HG03571 (cell line): ENCODE results near the gene HSPBAP1.
"Not testable (repeated sequence)": the region's sequence is repeated elsewhere in the genome, so short reads cannot be mapped to it uniquely, and the experiment has no call there.

ENCODE experiments used
- ATAC-seq: cut with Tn5 transposase; IDR thresholded peaks from one replicate; pipeline ENCODE4 v1.9.1; 2021; ENCODE audit not compliant: unreplicated experiment

HSPBAP1 gene

DNA sequence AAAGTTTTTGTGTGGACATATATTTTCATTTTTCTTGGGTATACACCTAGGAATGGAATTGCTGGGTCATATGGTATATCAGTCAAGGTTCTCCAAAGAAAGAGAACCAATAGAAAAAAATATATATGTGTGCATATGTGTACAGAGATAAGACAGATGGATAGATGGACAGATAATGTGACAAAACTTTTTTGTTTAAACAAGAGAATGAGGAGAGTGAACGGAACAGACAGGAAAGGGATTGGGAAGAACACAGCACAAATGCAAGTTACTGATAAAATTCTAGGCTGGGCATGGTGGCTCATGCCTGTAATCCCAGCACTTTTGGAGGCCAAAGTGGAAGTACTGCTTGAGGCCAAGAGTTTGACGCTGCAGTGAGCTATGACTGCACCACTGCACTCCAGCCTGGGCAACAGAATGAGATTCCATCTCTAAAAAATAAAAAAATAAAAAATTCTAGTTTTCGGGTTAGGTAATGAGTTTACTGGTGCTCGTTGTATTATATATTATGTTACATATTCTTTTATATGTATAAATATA is 50.0 kb downstream of the HSPBAP1 start:
- ATAC-seq = no peak

DNA sequence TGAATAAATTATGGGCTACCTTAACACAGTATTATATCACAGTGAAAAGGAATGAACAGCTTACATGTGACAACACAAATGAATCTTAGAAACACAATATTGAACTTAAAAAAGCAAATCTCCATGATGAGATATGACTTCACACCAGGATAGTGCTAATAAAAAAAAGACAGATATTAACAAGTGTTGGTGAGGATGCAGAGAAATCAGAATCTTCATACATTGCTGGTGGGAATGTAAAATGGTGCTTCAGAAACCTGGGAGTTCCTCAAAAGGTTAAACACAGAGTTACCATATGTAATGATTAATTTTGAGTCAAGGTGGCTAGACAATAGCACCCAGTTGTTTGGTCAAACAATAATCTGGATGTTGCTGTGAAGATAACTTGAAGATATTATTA is 51.4 kb downstream of the HSPBAP1 start:
- no peak for ATAC-seq

DNA sequence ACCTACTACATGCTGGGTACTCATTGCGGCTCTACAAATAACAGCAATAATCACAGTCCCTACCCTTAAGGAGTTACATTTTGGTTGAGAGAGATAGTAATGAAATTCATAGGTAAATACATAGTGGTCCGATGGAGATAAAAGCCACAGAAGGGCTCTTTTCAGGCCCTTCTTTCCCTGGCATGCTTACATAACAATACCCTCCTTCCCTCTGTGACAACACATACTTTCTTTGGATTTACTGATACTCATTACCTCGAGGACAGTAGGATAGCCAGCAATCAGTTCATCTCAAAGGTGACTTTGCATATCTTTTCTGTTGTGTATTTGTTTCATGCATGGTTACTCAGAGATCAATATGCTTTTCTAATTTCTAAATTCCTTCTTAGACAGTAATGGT is 54.5 kb downstream of the HSPBAP1 start:
- no peak for ATAC-seq

DNA sequence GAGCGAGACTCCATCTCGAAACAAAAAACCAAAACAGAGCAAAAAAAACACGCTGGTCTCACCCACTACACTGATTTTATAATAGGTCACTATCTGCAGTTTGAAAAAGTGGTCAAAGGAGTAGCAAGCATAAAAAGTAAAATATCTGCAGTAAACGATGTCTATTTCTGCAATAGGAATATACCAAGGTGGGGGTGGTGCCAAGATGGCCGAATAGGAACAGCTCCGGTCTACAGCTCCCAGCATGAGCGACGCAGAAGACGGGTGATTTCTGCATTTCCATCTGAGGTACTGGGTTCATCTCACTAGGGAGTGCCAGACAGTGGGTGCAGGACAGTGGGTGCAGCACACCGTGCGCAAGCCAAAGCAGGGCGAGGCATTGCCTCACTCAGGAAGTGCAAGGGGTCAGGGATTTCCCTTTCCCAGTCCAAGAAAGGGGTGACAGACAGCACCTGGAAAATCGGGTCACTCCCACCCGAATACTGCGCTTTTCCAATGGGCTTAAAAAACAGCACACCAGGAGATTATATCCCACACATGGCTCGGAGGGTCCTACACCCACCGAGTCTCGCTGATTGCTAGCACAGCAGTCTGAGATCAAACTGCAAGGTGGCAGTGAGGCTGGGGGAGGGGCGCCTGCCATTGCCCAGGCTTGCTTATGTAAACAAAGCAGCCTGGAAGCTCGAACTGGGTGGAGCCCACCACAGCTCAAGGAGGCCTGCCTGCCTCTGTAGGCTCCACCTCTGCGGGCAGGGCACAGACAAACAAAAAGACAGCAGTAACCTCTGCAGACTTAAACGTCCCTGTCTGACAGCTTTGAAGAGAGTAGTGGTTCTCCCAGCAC is 60.7 kb downstream of the HSPBAP1 start:
- not testable (repeated sequence) for ATAC-seq

DNA sequence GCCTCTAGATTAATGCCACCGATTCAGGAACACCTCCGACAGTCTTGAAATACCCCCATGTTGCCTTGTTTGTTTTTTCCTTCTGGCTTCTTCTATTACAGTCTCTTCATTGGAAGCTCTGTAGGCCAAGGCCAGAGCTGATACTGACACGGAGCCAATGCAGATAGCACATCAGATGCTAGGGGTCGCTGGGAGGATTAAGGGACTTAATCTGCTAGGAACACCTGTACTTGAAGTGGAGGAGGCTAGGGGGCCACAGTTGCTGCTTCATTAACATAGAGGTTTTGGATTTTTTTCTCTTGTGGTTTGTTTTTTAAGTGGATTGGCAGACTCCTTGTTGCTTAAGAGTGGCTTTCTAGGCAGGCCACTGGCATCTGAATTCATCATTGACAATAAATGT is 63.4 kb downstream of the HSPBAP1 start:
- ATAC-seq = no peak

DNA sequence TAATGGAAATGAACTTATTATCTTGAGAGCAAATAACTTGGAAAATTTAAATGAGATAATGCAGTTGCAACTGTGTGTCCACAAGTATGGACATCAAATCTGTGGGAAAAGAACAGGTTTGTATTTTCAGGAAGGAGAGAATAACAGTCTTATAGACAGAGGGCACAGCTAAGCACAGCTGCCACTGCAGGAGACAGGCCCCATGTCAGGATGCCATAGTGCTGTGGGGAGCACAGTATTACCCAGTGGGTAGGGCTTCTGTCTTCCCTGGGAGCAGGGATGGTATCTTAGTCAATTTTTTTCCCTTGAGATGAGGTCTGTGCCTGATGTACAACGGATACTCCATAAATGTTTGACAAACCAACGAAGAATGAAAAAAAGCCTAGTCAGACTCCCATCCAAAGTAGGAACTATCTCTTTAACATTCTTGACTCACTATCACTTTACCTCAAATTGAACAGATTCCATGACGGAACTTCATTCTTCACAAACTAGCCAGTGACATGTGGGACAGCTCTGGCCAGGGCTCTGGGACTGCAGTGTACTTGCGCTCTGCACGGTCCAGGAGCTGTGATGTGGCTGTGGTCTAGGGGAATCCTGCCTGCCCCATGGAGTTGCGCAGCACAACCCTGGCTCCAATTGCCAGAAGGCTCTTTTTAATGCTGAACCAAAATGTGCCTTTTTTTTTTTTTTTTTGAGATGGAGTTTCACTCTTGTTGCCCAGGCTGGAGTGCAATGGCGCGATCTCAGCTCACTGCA is 64.7 kb downstream of the HSPBAP1 start:
- no peak for ATAC-seq

DNA sequence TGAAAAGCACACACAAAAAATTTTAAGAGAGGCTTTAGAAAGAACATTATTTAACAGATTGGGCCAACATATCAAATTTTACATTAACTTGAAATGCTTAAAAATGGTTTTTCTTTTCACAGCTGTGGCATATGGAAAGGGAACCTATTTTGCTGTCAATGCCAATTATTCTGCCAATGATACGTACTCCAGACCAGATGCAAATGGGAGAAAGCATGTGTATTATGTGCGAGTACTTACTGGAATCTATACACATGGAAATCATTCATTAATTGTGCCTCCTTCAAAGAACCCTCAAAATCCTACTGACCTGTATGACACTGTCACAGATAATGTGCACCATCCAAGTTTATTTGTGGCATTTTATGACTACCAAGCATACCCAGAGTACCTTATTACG is 65.4 kb downstream of the HSPBAP1 start:
- ATAC-seq = no peak

DNA sequence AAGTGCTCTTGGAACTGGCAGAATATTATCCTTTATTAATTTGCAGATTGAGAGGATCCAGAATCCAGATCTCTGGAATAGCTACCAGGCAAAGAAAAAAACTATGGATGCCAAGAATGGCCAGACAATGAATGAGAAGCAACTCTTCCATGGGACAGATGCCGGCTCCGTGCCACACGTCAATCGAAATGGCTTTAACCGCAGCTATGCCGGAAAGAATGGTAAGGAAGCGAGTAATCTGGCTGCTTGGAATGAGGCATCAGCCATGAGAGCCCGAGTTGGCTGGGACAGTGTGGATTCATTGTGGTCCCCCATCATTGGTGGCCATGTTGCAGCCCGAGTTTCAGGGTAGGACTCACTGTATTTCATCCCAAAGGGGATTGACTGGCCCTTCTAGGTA is 65.9 kb downstream of the HSPBAP1 start:
- no peak for ATAC-seq

DNA sequence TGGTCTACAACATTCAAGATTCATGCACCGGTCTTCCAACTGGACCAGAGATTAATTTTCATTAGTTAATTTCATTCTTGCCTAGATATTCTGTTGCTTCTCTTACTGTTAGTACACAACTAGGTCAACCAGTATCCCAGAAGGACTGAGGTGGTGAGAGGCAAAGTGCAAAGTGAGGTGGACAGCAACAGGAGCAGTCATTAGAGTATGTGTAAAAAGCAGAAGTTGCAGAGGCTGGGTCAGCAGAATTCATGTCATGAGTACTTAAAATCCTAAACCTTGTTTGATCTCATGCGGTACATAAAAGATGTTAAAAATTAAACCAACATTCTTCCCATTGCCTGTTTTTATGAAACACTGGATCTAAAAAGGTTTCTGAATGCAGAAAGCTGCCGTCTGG is 66.3 kb downstream of the HSPBAP1 start:
- ATAC-seq = no peak

DNA sequence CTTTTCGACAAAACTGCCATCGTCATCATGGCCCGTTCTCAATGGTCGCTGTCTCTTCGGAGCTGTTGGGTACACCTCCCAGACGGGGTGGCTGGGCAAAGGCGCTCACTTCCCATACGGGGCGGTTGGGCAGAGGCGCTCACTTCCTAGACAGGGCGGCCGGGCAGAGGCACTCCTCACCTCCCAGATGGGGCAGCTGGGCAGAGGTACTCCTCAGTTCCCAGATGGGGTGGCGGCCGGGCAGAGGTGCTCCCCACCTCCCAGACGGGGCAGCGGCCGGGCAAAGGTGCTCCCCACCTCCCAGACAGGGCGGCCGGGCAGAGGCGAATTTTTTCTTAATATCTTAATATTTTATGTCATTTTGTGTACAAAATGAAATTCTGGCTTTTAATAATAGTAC is 68.5 kb downstream of the HSPBAP1 start:
- no peak for ATAC-seq

DNA sequence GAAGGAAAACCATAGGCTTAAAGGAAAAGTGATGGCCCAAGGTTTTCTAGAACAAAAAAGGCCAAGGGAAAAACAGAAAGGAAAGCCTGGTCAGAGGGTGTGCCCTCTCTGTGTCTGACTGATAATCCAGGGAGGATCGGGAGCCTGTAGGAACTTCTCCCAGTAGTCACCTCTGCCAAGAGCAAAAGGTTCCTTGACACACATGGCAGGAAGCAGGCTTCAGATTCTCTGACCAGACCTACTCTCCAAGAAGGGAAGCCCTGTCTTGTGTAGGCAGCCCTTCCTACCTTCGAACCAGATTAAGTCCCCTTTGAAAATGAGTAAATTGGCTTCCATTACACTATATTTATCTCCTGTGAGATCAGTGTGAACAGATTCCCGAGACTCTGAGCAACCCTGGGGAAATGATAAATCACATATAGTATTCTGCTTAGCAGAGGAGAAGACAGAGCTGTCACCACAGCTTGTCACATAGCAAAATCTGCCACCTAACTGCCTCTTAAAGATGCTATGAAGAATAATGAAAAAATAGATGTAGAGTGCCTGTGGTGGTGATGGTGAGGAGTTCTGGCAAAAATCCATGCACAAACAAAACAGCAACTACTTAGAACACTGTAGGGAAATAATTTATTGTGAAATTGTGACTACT is 74.2 kb downstream of the HSPBAP1 start:
- no peak for ATAC-seq

DNA sequence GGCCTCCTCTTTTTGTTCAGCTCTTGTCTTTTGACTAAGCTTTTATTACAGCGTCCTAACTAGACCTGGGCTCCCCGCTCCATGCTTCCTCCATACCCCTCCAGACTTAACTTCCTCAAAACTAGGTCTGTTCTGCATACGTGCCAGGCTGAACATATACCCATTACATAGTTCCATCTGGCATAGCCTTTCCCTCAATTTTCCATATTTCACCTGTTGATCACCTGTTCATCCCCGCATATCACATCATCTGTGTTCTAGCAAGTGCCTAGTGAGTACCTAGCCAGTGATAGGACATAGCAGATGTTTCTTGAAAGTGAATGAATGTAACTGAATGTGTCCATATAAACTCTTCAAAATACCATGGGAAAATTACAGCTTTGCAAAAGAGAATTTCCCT is 77.0 kb downstream of the HSPBAP1 start:
- ATAC-seq = no peak

DNA sequence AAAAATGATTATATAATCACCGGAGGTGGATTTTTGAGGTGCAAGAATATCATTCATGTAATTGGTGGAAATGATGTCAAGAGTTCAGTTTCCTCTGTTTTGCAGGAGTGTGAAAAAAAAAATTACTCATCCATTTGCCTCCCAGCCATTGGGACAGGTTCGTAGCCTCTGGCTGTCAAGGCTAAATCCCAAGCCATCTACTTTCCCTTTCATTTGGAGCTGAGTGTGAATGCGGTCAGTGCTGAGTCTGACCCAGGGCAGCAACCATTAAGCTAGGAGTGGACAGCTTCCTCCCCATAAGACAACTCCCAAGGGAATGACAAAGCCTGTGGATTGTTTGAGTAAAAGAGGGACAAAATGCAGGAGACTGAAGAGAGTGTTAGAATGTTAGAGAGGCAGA is 79.4 kb downstream of the HSPBAP1 start:
- no peak for ATAC-seq

DNA sequence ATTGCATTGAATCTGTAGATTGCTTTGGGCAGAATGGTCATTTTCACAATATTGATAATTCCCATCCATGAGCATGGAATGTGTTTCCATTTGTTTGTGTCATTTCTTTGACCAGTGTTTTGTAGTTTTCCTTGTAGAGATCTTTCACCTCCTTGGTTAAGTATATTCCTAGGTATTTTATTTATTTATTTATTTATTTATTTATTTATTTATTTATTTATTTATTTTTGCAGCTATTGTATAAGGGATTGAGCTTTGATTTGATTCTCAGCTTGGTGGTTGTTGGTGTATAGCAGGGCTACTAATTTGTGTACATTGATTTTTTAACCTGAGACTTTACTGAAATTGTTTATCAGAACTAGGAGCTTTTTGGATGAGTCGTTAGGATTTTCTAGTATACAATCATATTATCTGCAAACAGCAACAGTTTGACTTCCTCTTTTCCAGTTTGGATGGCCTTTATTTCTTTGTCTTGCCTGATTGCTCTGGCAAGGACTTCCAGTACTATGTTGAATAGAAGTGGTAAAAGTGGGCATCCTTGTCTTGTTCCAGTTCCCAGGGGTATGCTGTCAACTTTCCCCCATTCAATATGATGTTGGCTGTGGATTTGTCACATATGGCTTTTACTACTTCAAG is 82.9 kb downstream of the HSPBAP1 start:
- ATAC-seq = not testable (repeated sequence)

DNA sequence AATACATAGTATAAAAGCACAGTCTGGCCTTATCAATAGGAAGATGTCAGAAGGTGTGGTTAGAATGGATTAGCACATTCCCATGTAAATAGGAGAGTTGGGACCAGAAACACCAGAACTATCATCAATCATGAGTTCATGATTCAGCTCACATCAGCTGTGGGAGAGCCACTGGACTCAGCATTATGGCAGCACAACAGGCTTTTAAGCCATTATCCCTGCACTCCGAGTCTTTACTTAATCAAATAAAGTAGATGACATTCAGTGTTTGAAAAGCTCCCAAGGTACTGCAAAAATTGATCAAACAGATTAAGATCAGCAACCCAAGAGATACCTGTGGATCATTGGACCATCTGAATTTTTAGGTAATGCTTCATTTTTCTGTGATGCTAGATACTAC is 88.3 kb downstream of the HSPBAP1 start:
- no peak for ATAC-seq

DNA sequence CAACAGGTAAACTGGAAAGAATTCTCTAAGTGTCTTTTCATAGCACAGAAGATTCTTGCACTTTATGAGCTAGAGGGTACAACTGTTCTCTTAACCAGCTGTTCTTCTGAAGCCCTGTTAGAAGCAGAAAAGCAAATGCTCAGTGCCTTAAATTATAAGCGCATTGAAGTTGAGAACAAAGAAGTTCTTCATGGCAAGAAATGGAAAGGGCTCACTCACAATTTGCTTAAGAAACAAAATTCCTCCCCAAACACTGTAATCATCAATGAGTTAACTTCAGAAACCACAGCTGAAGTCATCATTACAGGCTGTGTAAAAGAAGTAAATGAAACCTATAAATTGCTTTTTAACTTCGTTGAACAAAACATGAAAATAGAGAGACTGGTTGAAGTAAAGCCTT is 93.4 kb downstream of the HSPBAP1 start:
- no peak for ATAC-seq

DNA sequence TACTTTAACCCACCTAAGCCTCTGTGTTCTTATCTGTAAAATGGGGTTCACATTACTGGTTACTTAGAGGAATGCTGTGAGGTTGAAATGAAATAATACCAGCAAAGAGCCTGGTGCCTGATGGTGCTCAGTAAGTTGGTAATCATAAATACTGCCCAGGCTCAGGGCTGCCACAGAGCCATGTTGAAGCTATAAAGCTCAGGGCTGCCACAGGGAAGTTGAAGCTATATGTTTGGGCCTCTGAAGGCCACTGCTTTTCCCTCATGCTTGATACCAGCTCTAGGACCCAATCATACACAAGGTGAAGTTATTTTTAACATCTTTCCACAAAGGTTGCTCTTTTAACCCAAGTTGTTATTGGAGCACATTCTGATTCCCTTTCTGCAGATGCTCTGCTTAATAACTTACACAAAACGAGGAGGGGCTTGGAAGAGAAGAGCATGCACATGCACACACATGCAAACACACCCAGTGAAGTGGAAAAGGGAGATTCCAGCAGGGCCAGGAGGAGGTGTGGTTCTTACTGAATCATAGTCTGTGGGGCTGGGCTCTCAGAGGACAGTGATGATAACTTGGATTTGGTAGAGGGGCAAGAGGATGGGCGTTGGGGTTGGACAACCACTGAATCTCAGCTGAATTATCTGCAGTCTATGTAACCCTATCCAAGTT is 95.5 kb downstream of the HSPBAP1 start:
- peak; percentile 63 for ATAC-seq

DNA sequence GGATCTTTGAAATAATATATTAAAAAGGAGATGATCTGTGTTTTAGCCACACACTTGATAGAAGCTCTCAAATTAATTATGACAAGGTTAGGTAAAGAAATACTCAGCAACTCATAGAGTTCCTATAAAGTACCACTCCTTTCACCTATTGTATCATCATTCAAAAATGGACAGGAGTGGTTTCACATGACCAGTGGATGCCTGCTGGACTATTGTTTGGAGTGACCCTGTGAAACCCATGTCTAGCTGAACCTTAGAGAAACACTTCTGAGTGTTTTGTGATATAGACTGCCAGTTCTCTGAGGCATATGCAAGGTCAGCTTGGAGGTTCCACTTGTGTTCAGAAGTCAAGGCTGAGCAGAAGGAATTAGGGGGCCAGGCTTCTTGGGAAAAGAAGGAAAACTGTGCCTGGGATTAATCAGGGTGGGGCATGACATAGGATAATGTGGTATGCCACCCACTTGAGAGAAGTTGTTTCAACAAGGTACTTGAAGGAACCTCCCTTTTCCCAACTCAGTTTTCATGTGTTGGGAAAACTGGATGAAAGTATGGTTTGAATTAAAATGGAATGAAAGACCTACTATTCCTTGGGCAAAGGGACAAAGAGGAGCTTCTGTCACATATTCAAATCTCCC is 97.6 kb downstream of the HSPBAP1 start:
- ATAC-seq = no peak

DNA sequence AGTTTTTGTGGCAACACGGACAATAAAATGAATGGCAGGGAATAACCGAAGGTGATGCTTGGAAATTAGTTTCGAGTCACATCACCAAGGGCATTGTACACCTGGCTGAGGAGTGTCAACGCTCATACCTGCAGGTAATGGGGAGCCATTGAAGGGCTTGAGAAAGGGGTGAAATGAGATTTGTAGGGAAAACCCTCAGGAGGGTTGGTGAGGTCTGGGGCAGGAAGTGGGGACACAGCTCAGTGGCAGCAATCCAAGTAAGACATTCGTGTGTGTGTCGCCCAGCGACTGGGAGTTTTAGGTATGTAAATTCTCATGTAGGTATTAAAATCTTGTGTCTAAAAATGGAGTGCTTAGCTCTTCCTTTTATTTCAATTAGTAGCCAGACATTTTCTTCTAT is 98.7 kb downstream of the HSPBAP1 start:
- ATAC-seq = no peak

DNA sequence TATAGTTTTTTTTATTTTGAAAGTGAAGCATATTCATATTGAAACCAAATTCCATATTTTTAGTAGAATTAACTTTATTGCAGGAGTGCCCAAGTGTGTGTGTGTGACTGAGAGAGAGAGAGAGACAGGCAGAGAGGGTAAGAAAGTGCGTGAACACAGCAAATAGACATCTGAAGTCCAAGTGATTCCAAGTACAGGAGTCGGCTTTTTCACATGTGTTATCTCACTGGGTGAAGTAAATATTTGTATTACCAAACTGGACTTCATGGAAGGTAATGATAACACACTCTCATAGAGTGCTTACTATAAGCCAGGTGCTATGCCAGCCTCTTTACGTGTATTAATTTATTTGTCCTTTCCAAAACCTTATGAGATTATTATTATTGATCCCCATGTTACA is 101.0 kb downstream of the HSPBAP1 start:
- ATAC-seq = no peak
